GM12875 (cell line): ENCODE results near the gene RBKS.
"Not testable (repeated sequence)": the region's sequence is repeated elsewhere in the genome, so short reads cannot be mapped to it uniquely, and the experiment has no call there.

Source experiments
- H3K4me3 ChIP-seq: one replicate; pipeline ENCODE4 v1.5.1; 2011; ENCODE audit warnings: low read depth, low read length, control low read depth
- TF ChIP-seq, protein P1 (sequence below): IDR thresholded peaks from 2 replicates; pipeline ENCODE4 v1.5.1; 2011; ENCODE audit warnings: low read depth, mild to moderate bottlenecking, control low read depth, inconsistent platforms, low read length, moderate library complexity, borderline replicate concordance; ENCODE audit not compliant: insufficient read depth

Gene RBKS

GRCh38 chr2:27746325-27746724, 143.9 kb downstream of the RBKS start:
- H3K4me3 ChIP-seq: no peak overlapping the region
- TF ChIP-seq, protein P1, sequence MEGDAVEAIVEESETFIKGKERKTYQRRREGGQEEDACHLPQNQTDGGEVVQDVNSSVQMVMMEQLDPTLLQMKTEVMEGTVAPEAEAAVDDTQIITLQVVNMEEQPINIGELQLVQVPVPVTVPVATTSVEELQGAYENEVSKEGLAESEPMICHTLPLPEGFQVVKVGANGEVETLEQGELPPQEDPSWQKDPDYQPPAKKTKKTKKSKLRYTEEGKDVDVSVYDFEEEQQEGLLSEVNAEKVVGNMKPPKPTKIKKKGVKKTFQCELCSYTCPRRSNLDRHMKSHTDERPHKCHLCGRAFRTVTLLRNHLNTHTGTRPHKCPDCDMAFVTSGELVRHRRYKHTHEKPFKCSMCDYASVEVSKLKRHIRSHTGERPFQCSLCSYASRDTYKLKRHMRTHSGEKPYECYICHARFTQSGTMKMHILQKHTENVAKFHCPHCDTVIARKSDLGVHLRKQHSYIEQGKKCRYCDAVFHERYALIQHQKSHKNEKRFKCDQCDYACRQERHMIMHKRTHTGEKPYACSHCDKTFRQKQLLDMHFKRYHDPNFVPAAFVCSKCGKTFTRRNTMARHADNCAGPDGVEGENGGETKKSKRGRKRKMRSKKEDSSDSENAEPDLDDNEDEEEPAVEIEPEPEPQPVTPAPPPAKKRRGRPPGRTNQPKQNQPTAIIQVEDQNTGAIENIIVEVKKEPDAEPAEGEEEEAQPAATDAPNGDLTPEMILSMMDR: no peak

- not testable (repeated sequence) for H3K4me3 ChIP-seq
Observed at GRCh38 chr2:27745494-27745893, 144.7 kb downstream of the RBKS start.

- H3K4me3 ChIP-seq: no peak overlapping the region
- TF ChIP-seq, protein P1: no peak
Observed at GRCh38 chr2:27742571-27742970, 147.6 kb downstream of the RBKS start.

GRCh38 chr2:27741673-27742072, 148.5 kb downstream of the RBKS start:
- no peak overlapping the region for H3K4me3 ChIP-seq
- TF ChIP-seq, protein P1: no peak

- TF ChIP-seq, protein P1: no peak
- no peak overlapping the region for H3K4me3 ChIP-seq
Observed at GRCh38 chr2:27739058-27739373, 151.2 kb downstream of the RBKS start.

GRCh38 chr2:27738349-27739057, 151.7 kb downstream of the RBKS start:
- H3K4me3 ChIP-seq: no peak overlapping the region
- TF ChIP-seq, protein P1: no peak

GRCh38 chr2:27737676-27738348, 152.4 kb downstream of the RBKS start:
- no peak overlapping the region for H3K4me3 ChIP-seq
- TF ChIP-seq, protein P1: no peak
